Measurements from ENCODE around the gene ZNF653. TPM values are rescaled to one million over a fixed set of nuclear protein-coding genes. Genes with fewer than 3 reads are reported as not detected.

ZNF653 gene
- total RNA-seq, 1 donor from 2014 or later, result 14.7 TPM

- DNase-seq (ENCODE audit: low spot score), result no peak
Observed at GRCh38 chr19:11513946-11514345, 8.3 kb upstream of the ZNF653 start.

- no peak for DNase-seq (ENCODE audit: low spot score)
Observed at GRCh38 chr19:11510444-11510843, 4.8 kb upstream of the ZNF653 start.

GRCh38 chr19:11507370-11508078 is 1.9 kb upstream of the ZNF653 start:
- DNase-seq (ENCODE audit: low spot score), result no peak

- no peak for DNase-seq (ENCODE audit: low spot score)
Observed at GRCh38 chr19:11506967-11507366, 1.3 kb upstream of the ZNF653 start.

- no peak for DNase-seq (ENCODE audit: low spot score)
Observed at GRCh38 chr19:11506101-11506555, 489 bp upstream of the ZNF653 start.

GRCh38 chr19:11505032-11505503 is 571 bp downstream of the ZNF653 start:
- peak; percentile 97 for DNase-seq (ENCODE audit: low spot score)

GRCh38 chr19:11504502-11505031 is 1.1 kb downstream of the ZNF653 start:
- no peak for DNase-seq (ENCODE audit: low spot score)

GRCh38 chr19:11499890-11500420 is 5.7 kb downstream of the ZNF653 start:
- DNase-seq (ENCODE audit: low spot score), result no peak

- no peak for DNase-seq (ENCODE audit: low spot score)
Observed at GRCh38 chr19:11499220-11499726, 6.4 kb downstream of the ZNF653 start.

GRCh38 chr19:11496391-11497163 is 9.1 kb downstream of the ZNF653 start:
- DNase-seq (ENCODE audit: low spot score), result peak; percentile 52

GRCh38 chr19:11495885-11496284 is 9.8 kb downstream of the ZNF653 start:
- no peak for DNase-seq (ENCODE audit: low spot score)

GRCh38 chr19:11495481-11495880 is 10.2 kb downstream of the ZNF653 start:
- no peak for DNase-seq (ENCODE audit: low spot score)

- no peak for DNase-seq (ENCODE audit: low spot score)
Observed at GRCh38 chr19:11494634-11495285, 10.9 kb downstream of the ZNF653 start.

GRCh38 chr19:11489378-11489777 is 16.3 kb downstream of the ZNF653 start:
- DNase-seq (ENCODE audit: low spot score), result no peak

- no peak for DNase-seq (ENCODE audit: low spot score)
Observed at GRCh38 chr19:11486661-11487503, 18.8 kb downstream of the ZNF653 start.

GRCh38 chr19:11485245-11485837 is 20.3 kb downstream of the ZNF653 start:
- no peak for DNase-seq (ENCODE audit: low spot score)

GRCh38 chr19:11483366-11484111 is 22.1 kb downstream of the ZNF653 start:
- DNase-seq (ENCODE audit: low spot score), result no peak

- peak; percentile 69 for DNase-seq (ENCODE audit: low spot score)
Observed at GRCh38 chr19:11482384-11483050, 23.1 kb downstream of the ZNF653 start.
